HG03139 (cell line): ENCODE data around the gene CCDC88C.

Experiments used
- ATAC-seq: cut with Tn5 transposase; IDR thresholded peaks from one replicate; pipeline ENCODE4 v1.9.1; 2021; ENCODE audit not compliant: unreplicated experiment

Gene CCDC88C

DNA sequence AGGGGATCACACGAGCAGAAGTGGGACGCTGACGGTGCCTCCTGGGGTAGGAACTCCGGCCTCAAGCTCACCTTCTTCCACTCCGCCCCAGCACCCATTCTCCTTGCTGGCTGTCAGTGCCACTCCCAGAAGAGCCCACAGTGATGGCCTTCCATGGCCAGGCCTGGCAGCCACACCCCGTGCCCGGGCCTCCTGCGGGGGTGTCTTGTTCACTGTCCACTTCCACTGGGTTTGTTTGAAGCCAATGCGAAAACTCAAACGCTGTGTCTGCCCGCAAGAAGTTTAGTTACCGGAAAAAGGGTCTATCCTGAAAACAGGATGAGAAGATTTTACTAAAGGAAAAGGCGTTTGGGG lies 38.1 kb downstream of the CCDC88C start:
- ATAC-seq = no peak

DNA sequence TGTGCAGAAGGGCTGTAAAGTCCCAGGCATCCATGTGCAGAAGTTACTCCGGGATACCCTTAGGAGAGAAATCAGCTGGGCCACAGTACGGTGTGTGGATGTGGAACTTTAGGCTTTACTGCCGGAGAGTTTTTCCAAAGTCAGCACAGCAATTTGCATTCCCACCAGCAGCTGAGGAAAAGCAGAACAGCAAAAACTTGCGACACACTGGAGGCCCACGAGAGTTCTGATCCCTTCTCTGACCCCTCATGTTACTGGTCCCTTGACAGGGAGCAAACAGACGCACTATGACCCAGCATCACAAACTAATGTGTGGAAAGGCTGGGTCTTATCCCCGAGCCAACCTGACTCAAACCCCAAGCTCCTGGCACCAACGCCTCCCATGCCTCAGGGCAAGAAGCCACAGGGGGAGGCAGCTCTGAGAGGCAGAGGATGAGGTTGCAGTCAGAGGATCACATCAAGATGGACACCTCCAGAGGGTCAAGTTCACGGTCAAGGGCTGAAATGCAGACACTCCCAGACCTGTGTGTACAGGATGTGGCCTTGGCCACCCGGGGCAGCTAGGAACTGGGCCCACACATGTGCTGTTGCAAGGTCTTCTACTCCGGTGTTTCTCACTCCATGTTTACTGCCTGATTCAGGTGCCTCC lies 38.6 kb downstream of the CCDC88C start:
- ATAC-seq = no peak

DNA sequence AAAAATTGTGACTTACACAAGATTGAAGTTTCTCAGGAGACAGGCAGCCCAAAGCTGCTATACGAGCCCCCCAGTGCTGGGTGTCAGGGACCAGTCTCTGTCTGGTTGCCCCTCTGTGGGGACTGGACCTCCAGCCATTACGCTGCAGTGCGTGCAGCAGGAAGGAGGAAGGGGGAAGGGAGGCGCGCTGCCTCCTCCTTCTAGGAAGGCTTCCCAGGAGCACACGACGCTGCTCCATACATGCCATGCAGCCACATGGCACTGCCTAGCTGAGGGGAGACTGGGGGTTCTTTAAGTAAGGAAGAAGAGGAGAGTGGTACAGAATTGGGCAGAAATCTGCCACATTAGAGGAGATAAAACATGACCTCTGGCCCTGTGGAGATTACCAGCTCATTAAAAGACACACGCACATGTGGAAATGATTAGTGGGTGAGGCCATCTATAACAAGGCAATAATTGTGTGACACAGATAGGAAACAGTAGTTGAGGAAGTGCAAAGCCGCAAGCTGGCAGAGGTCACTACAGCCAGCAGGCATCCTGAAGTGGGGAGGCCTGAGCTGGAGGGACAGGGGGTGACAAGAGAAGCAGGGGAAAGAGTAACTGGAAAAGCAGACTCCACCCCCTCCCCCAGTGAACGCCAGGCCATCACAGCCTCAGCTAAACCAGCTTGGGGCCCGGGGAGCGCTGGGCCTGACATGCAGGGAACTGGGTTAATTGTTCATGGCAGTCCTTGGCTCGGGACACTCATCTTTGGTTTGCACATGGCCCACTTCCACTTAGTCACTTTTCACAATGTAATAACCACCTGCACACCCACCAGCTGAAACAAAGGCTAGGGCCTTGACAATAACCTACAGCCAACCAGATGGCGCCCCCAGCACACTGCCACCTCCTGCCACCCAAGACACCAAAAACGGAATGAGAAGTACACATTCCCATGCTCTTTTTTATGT lies 39.6 kb downstream of the CCDC88C start:
- no peak for ATAC-seq

DNA sequence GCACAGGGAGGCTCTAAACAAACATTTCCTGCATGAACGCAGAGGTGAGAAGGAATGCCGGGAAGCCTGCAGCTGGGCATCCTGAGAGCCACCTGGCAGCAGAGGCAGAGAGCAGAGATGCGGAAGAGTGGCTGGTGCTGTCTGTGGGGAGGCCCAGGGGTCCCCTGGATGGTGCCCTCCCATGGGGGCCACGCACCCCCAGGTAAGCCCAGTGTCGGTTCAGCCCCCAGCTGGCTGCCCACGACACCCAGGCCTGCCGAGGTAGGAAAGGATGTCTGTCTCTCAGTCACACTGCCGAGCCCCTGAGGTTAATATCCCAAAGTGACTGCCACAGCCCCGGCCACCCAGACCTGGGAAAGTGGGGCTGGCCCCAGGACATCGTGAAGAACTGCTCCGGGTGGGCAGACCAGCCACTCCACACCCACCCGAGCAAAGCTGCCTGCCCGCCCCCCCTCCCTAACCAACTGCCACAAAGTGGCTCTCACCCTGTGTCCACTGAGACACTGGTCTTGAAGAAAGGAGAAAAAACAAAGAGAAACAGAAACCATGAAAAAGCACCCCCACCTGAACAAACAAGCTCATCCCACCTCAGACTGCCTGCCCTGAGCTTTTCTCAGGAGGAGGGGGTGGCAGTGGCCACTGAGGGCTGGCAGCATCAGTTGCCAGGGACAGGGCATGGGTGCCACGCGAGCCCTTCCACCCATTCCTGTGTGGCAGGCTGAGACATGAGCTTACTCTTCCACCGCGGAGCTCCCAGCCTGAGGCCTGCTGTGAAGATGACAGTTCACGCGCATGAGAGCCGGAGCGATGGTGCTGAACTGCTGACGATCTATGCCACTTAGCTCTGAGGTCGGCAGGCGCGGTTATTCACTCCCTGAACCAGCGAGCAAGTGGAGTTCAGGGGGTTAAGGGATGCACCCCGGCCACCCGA lies 40.8 kb downstream of the CCDC88C start:
- ATAC-seq = no peak

DNA sequence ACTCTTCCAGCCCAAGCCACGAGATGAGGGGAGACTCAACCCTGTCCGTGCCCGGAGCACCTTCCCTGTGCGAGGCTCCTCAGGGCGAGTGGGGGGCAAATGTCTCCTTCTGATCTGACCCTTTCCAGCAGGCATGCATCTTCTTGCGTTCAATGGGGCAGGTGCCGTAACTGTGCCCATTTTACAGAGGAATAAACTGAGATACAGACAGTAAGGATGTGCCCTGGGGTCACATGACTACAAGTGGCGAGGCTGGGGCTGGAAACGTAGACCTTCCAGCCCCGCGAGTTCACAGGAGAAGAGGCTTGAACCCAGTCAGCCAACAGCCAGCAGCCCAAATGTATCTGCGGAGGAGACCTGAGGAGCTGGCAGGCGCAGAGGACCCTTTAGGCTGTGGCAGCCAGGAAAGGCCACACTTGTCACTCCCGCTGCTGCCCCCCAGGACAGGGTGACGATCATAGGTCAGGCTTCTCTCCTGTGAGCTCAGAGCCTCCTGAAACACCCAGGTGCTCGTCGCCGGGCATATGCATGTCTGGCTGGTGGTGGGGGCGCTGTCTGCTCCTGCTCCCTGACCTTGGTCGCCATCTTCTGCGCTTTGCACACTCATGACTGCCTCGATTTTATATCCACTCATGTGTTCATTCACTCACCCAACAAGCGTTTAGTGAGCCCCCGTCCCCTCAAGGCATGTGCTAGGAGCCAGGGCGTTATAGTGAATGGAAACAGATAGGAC lies 41.7 kb downstream of the CCDC88C start:
- no peak for ATAC-seq

DNA sequence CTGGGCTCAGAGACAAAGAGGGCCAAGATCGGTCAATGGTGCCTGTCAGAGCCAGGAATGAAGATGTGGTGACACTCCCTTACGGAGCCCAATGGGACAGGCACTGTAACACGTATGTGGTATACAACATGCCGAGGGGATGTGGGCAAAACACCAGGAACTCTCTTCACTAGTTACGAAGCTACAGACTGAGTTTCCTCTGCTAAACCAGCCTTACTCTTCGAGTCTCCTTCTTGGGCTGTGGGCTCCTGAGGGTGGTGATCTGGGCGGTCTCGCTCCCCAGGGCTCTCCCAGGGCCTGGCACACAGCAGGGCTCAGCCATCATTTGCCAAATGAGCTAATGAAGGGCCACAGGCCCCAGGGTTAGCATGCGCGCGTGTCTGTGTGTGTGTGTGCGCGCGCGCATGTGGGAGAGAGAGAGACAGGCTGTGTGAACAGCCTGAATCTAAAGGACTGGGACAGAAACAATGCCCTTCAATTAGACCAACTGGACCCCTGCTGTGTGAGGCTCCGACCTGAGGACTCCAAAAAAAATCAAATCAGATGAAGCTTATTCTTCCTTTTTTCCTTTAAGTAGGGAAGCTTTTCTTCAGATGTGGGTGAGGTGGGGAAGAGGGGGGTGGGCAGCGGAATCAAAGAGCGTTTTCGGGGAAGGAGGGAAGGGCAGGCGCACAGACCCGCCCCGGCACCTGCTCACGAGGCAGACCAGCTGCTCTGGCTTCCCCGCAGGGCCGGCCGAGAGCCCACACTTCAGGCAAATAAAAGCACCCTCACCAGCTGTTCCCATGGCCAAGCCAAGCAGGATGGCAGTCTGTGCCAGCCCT lies 42.5 kb downstream of the CCDC88C start:
- ATAC-seq = no peak

DNA sequence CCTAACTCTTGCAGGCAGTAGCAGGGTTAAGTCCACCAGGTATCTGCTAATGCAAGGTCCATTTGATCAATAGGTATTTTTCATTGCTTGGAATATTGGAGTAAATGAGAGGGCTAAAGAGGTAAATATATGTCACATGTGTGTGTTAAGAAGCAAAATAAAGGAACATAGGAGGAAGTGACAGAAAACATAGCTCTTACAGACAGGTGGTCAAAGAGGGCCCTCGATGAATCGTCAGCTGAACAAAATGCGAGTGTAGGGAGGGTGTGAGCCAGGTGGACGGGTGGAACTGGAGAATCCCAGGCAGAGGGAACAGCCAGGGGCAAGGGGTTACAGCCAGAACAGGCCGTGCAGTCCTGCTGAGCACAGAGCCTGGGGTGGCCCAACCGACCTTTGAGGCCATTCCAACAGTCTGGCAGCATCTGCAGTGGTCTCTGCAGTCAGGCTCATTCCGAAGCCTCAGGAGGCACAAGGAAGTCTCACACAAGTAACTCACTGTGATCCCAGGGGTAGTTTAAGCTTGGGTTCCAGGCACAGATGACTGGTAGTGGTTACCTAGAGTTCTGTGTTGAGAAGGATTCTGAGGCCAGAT lies 43.2 kb downstream of the CCDC88C start:
- ATAC-seq = no peak

DNA sequence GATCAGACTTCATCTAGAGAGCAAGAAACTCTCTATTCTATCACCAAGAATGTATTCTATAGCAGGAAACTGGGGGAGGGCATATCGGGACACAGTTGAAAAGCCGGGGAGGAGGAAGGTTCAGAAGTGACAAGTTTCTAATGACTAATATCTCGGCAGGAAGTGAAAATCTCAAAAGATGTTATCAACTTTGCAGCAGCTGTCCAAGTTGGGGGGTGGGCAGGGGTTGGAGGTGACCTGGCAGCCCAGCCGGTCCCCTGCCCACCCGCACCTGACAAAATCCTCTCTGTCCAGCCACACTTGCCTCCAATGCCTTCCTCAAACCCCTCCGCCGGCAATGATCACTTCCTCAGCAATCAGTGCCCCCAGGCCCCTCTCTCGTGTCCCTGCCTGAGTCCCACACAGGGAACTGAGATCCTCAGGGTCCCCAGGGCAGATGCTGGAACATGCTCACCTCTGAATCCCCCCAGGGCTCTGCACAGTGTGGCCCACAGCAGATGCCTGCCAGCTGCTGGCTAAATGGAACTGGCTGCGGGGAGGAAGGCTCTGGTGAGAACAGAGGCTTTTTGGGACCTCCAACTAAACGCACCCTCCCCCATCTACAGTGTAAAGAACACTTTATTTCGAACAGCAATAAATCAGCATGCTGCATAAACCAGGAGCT lies 43.9 kb downstream of the CCDC88C start:
- peak; percentile 47 for ATAC-seq

DNA sequence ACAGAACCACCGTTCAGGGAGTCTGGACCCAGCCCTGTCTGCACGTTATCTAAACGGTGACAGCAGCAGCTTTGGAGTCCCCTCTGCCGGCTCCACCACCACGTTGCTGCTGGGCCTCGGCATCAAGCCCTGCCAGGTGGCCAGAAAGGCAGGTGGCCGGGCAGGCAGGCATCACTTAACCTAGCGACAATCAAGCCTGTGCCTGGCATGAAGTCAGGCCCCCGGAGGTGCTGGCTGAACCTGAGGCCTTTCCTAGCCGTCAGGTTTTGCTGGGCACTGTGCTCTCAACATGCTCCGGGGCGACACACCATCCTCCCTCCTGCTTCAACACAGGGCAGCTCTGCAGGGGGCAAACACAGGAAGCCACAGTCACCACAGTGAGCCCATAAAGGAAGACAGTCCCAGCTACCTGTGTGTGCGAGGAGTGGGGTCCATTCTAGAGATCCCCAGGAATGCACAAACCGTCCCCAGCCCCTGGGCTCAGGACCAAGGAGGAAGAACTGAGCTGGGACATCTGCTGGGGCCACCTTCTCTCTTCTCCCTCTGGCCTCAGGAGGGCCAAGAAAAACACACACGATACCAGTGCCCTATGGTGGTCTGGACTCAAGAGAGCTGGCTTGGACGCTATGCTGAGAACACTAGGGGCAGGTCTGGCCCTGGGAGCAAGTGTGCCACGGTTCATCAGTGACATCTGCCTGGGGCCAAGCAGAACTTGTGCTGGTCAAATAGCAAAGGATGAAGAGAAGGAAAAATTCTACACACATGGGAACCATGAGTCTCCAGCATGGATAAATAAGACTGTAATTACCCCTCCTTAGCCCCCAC lies 44.7 kb downstream of the CCDC88C start:
- peak; percentile 28 for ATAC-seq

DNA sequence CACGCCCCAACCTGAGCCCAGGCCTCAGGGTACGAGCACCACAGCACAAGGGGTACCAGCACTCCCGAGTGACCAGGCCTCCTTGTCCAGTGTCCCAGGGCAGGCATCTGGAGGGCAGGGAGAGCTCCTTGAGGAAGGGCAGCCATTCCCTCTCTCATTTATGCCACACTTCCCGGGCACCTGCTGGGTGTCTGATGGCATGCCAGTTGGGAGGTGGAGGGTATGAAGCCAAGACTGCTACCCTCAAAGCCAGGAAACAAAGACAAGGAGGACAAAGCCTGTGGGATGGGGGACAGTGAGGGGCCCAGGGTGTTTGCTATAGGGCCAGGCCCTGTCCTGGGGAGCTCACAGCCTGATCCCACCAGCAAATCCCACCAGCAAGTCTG lies 45.6 kb downstream of the CCDC88C start:
- ATAC-seq = no peak

DNA sequence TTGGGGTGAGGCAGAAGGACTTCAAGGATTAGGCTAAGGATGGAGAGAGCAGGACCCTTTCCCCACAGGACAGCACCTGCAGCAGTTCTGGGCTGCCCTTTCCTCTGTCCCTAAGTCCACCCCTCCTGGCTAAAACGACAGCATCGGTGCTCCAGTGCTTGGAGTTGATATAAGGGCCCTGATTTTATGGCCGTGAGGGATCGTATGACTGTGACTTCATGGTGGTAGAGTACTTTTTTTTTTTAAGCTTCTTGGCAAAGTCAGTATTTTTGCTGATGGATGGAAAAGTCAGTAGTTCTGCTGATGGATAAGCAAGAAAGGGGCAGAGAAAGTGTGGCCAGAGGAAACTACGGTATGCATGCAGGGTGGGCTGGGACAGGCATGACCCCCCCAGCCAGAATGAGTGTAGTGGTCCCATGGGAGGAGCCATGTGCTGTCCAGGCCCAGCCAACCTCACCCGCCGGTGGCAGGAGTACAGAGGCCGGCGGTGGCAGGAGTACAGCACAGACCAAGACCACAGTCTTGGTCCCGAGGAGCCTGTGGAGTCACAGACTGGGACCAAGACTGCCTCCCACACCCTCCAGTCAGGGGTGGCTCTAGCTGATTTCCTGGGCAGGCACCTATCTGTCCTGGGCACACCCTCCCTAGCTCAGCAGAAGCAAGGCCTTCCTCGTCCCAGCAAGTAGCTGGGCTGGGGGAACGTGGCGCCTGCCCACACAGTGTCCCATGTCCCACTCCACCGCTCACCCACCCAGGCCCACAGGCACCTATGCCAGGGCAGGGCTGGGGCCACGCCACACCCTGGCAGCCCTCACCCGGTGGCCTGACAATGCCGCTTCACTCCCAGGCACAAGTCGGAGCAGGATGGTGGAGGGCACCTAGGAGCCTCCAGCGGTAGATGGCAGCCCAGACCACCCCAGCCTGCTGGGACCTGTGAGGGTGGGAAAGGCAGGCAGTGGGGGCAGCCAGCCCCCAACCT lies 46.3 kb downstream of the CCDC88C start:
- no peak for ATAC-seq

DNA sequence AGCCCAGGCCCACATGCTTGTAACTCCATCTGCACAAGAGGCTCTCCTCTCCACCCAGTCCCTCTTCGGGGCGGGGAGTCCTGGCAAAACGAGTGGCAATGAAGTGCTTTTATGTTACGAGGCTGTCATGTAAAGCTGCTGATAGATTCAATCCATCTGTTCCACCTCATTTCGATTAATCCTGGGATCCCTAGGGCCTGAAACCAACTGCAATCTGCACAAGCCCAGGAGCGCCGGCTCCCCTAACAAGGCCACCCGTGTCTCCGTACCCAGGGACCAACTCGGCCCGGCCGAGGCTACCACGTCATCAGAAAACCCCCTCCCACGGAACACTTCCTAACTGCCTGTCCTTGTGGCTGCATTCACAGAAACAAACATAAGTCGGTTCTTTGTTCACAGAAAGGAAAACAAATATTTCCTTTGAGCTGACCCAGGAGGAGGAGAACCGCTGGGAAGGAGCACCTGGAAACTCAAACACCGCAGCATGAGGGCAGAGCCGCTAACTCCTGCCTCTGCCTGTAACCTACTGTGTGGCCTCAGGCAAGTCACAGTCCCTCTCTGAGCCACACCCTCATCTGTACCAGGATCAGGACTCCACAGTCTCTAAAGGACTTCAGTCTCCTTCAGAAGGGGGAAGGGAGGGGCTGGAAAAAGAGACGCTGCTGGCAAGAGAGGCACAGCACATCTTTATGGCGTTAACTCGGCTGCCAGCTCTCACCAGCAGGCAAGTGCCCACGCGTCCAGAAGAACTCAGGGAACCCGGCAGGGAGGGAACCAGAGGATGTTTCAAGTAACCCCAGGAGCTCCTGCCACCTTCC lies 47.8 kb downstream of the CCDC88C start:
- ATAC-seq = no peak

DNA sequence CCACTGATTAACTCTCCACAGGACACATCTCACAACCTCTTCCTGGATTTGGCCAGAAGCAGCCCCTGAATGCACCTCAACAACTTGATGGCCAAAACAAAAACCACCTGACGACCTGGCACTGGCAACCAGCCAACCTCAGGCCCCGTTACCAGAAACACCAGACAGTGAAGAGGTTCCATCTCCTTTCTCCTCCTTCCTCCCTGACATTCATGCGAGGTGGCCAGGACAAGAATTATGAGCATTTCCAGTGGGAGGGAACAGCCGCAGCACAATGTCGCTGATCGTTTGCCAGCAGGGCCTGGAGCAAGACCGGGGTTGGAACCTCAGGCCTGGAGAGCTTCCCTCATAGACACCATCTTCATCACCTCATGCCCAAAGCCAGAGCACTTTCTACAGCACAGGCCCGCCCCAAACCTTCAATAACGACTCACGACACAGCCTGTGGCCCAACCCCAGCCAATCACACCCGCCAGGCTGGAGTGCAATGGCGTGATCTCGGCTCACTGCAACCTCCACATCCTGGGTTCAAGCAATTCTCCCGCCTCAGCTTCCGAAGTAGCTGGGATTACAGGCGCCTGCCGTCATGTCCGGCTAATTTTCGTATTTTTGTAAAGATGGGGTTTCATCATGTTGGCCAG lies 48.7 kb downstream of the CCDC88C start:
- no peak for ATAC-seq

DNA sequence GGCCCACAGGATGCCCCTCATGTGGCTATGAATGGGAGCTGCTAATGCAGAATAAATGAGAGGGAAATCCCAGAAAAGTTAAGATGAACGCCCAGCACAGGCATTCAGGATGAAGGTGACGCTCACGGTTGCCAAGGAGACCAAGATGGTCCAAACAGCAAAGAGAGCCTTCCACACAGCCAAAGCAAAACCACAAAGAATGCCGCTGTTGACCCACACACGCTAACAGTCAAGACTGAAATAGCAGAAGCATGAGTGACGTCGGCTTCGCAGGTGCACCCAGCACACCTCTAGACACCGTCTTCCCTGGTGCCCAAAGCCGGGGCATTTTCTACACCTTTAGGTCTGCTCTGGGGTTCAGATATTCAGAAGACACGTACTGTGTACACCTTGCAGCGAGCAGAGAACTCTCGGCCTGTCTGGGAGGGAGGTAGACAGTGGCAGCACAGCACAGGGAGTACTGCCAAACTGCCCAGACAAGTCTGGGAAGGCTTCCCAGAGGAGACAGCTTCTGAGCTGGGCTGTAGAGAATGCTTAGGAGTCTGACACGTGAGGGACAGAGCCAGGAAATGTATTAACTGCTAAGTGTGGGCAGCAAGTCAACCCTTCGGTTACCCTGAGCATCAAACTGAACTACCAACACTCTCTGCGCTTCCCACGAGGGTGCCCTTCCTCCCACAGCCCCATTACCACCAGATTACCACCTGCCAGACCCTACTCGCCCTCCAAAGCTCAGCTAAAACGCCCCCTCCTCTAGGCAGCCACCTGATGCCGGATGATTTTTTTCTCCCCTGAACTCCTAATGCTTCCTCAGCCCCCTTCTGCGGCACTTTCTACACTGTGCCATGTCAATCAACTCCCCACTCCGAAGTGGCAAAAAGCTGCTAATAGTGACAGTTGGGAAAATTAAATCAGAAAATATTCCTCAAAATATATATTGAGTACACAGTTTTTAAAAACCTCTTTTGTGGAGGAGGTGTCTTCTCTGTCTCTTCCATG lies 50.1 kb downstream of the CCDC88C start:
- ATAC-seq = peak; percentile 51
